Measurements from ENCODE around the gene CDSN.

The CDSN gene

GRCh38 chr6:31131595-31131994, 11.3 kb upstream of the CDSN start:
- TF ChIP-seq CTCF (conservative IDR thresholded peaks at IDR 0.05; ENCODE audit: low read depth, low read length): no peak
- no peak for DNase-seq (ENCODE audit: low read depth)

GRCh38 chr6:31130751-31131150, 10.5 kb upstream of the CDSN start:
- no peak overlapping the region for H3K4me3 ChIP-seq (ENCODE audit: low read depth, low read length)
- TF ChIP-seq CTCF (conservative IDR thresholded peaks at IDR 0.05; ENCODE audit: low read depth, low read length): no peak
- no peak for DNase-seq (ENCODE audit: low read depth)

More at GRCh38 chr6:31131595-31131994, 11.3 kb upstream of the CDSN start:
- H3K4me3 ChIP-seq (ENCODE audit: low read depth, low read length): no peak overlapping the region

GRCh38 chr6:31129130-31129529, 8.9 kb upstream of the CDSN start:
- no peak overlapping the region for H3K4me3 ChIP-seq (ENCODE audit: low read depth, low read length)
- TF ChIP-seq CTCF (conservative IDR thresholded peaks at IDR 0.05; ENCODE audit: low read depth, low read length): no peak
- DNase-seq (ENCODE audit: low read depth): no peak

- peak; percentile 54 for DNase-seq (ENCODE audit: low read depth)
- TF ChIP-seq CTCF (conservative IDR thresholded peaks at IDR 0.05; ENCODE audit: low read depth, low read length): peak; percentile 89
- no peak overlapping the region for H3K4me3 ChIP-seq (ENCODE audit: low read depth, low read length)
These were observed 7.9 kb upstream of the CDSN start for GRCh38 chr6:31128093-31128676.

- no peak for TF ChIP-seq CTCF (conservative IDR thresholded peaks at IDR 0.05; ENCODE audit: low read depth, low read length)
- H3K4me3 ChIP-seq (ENCODE audit: low read depth, low read length): no peak overlapping the region
- DNase-seq (ENCODE audit: low read depth): no peak
These were observed 6.3 kb upstream of the CDSN start for GRCh38 chr6:31126396-31127175.

- no peak for TF ChIP-seq CTCF (conservative IDR thresholded peaks at IDR 0.05; ENCODE audit: low read depth, low read length)
- no peak overlapping the region for H3K4me3 ChIP-seq (ENCODE audit: low read depth, low read length)
- DNase-seq (ENCODE audit: low read depth): peak; percentile 19
These were observed 5.5 kb upstream of the CDSN start for GRCh38 chr6:31125586-31126363.

All from choroid plexus epithelial cell (primary cell).